Activated naive CD4-positive, alpha-beta T cell treated with anti-CD3 and anti-CD28 coated beads for 36 hours (primary cell): ENCODE results near the gene BEND3. TPM values are rescaled to one million over a fixed set of nuclear protein-coding genes. Genes with fewer than 3 reads are reported as not detected.
A peak's percentile ranks its signal among the peaks of the same experiment; 100 is the strongest.
"Not testable (repeated sequence)": the region's sequence is repeated elsewhere in the genome, so short reads cannot be mapped to it uniquely, and the experiment has no call there.

ENCODE experiments used
- CTCF ChIA-PET: fragments of 350-600 bp; sonication (Branson Sonifier 250); formaldehyde crosslinking; loops from one replicate; lab custom pipeline; 2021; ENCODE audit warnings: antibody characterized with exemption; lab: Charles Lee
- DNase-seq: peaks from one replicate; pipeline ENCODE4 v3.0.0-alpha.2; 2020
- H3K27ac Mint-ChIP-seq: one replicate; pipeline ENCODE4 v1.8.0; 2021; ENCODE audit warnings: mild to moderate bottlenecking, mixed read lengths
- H3K27me3 Mint-ChIP-seq: one replicate; pipeline ENCODE4 v1.8.0; 2021; ENCODE audit warnings: low read depth, mixed read lengths
- H3K36me3 Mint-ChIP-seq: one replicate; pipeline ENCODE4 v1.8.0; 2021; ENCODE audit warnings: low read depth, mixed read lengths
- H3K4me1 Mint-ChIP-seq: one replicate; pipeline ENCODE4 v1.8.0; 2021; ENCODE audit warnings: low read depth, mixed read lengths
- H3K4me3 Mint-ChIP-seq: one replicate; pipeline ENCODE4 v1.8.0; 2021; ENCODE audit warnings: mild to moderate bottlenecking, moderate library complexity, mixed read lengths
- H3K9me3 Mint-ChIP-seq: one replicate; pipeline ENCODE4 v1.8.0; 2021; ENCODE audit warnings: mixed read lengths
- intact Hi-C: fragments of 100-400 bp; cut with micrococcal nuclease; formaldehyde crosslinking; loops from one replicate; pipeline ENCODE4 v1.15.1; 2023
- total RNA-seq, 2 experiments: library from RNA; stranded (reverse); gene quantifications; one replicate each; pipeline ENCODE4 v1.2.3, GENCODE V29; 2021

The BEND3 gene
- 1 to 10 TPM; 2.0 to 2.6 TPM for total RNA-seq

GRCh38 chr6:107114926-107115694, at the start of gene BEND3:
Gene BEND3, minus strand, starts transcription at chr6:107115515. Its CDS starts 16,230 bp downstream, at chr6:107099285.
- Mint-ChIP-seq H3K9me3 (no peaks in the 10 kb centered on the region), H3K27me3 (peaks cover 9% of the 10 kb centered on the region), H3K36me3 (no peaks in the 10 kb centered on the region), H3K4me3 (peak within 1 kb of the TSS; percentile 77), H3K27ac (peak within 1 kb of the TSS; percentile 66), H3K4me1 (peaks cover 16% of the 10 kb centered on the region)
- intact Hi-C loops, result loop anchor here (1.0 to 10.0 kb wide), 5 partner anchors 53 to 1180 kb away; partner anchors contain the start of genes AFG1L, ATG5, MTRES1 and QRSL1
- CTCF ChIA-PET, result interaction anchor here (1.6 kb wide), 1 partner anchor 87 kb away, joined by 8 read pairs; the partner anchor contains the start of gene MTRES1
- peak; percentile 30 for DNase-seq

GRCh38 chr6:107164299-107164698, 49.0 kb upstream of the BEND3 start:
- H3K4me3 Mint-ChIP-seq, H3K36me3 Mint-ChIP-seq, H3K27me3 Mint-ChIP-seq, CTCF ChIA-PET, DNase-seq, H3K9me3 Mint-ChIP-seq, H3K4me1 Mint-ChIP-seq, intact Hi-C loops, H3K27ac Mint-ChIP-seq: not testable (repeated sequence)

GRCh38 chr6:107161521-107161920, 46.2 kb upstream of the BEND3 start:
- no peak for DNase-seq
- CTCF ChIA-PET, result no interaction called here
- Mint-ChIP-seq H3K27me3 (no peaks in the 10 kb centered on the region), H3K4me1 (no peaks in the 10 kb centered on the region), H3K36me3 (no peaks in the 10 kb centered on the region), H3K27ac (no peak overlapping the region), H3K9me3 (no peaks in the 10 kb centered on the region), H3K4me3 (no peak overlapping the region)
- intact Hi-C loops, result no loop called here

- H3K9me3 Mint-ChIP-seq, result no peaks in the 10 kb centered on the region
- CTCF ChIA-PET, result no interaction called here
- H3K4me1 Mint-ChIP-seq, result no peaks in the 10 kb centered on the region
- no peak for DNase-seq
- no peak overlapping the region for H3K27ac Mint-ChIP-seq
- intact Hi-C loops, result no loop called here
- H3K4me3 Mint-ChIP-seq, result no peak overlapping the region
- H3K27me3 Mint-ChIP-seq, result no peaks in the 10 kb centered on the region
- H3K36me3 Mint-ChIP-seq, result no peaks in the 10 kb centered on the region
These were observed 41.3 kb upstream of the BEND3 start for GRCh38 chr6:107156617-107157016.

- H3K36me3 Mint-ChIP-seq, result no peaks in the 10 kb centered on the region
- intact Hi-C loops, result no loop called here
- DNase-seq, result no peak
- H3K4me3 Mint-ChIP-seq, result no peak overlapping the region
- H3K27ac Mint-ChIP-seq, result no peak overlapping the region
- CTCF ChIA-PET, result interaction anchor here (0.7 kb wide), 1 partner anchor 1332 kb away, joined by 5 read pairs; no protein-coding TSS in a partner anchor
- H3K4me1 Mint-ChIP-seq, result no peaks in the 10 kb centered on the region
- no peaks in the 10 kb centered on the region for H3K9me3 Mint-ChIP-seq
- no peaks in the 10 kb centered on the region for H3K27me3 Mint-ChIP-seq
These were observed 39.5 kb upstream of the BEND3 start for GRCh38 chr6:107154801-107155160.

- Mint-ChIP-seq H3K9me3 (no peaks in the 10 kb centered on the region), H3K4me1 (no peaks in the 10 kb centered on the region), H3K27me3 (no peaks in the 10 kb centered on the region), H3K27ac (no peak overlapping the region), H3K36me3 (no peaks in the 10 kb centered on the region), H3K4me3 (no peak overlapping the region)
- intact Hi-C loops, result no loop called here
- CTCF ChIA-PET, result interaction anchor here (0.7 kb wide), 1 partner anchor 1332 kb away, joined by 5 read pairs; no protein-coding TSS in a partner anchor
- DNase-seq, result no peak
These were observed 39.0 kb upstream of the BEND3 start for GRCh38 chr6:107154131-107154800.

- Mint-ChIP-seq H3K27ac (no peak overlapping the region), H3K4me3 (no peak overlapping the region), H3K9me3 (no peaks in the 10 kb centered on the region), H3K36me3 (no peaks in the 10 kb centered on the region), H3K27me3 (no peaks in the 10 kb centered on the region), H3K4me1 (no peaks in the 10 kb centered on the region)
- DNase-seq, result no peak
- CTCF ChIA-PET, result no interaction called here
- intact Hi-C loops, result no loop called here
These were observed 37.5 kb upstream of the BEND3 start for GRCh38 chr6:107152638-107153430.

GRCh38 chr6:107144666-107145065, 29.4 kb upstream of the BEND3 start:
- no peak for DNase-seq
- H3K27ac Mint-ChIP-seq, result no peak overlapping the region
- no peaks in the 10 kb centered on the region for H3K27me3 Mint-ChIP-seq
- CTCF ChIA-PET, result no interaction called here
- no peak overlapping the region for H3K4me3 Mint-ChIP-seq
- intact Hi-C loops, result no loop called here
- no peaks in the 10 kb centered on the region for H3K4me1 Mint-ChIP-seq
- peaks cover 1% of the 10 kb centered on the region for H3K36me3 Mint-ChIP-seq
- H3K9me3 Mint-ChIP-seq, result no peaks in the 10 kb centered on the region

- H3K4me1 Mint-ChIP-seq, result no peaks in the 10 kb centered on the region
- CTCF ChIA-PET, result no interaction called here
- intact Hi-C loops, result no loop called here
- peaks cover 1% of the 10 kb centered on the region for H3K36me3 Mint-ChIP-seq
- H3K9me3 Mint-ChIP-seq, result no peaks in the 10 kb centered on the region
- no peak overlapping the region for H3K27ac Mint-ChIP-seq
- no peaks in the 10 kb centered on the region for H3K27me3 Mint-ChIP-seq
- H3K4me3 Mint-ChIP-seq, result no peak overlapping the region
- DNase-seq, result no peak
These were observed 28.7 kb upstream of the BEND3 start for GRCh38 chr6:107144014-107144413.

GRCh38 chr6:107140581-107140980, 25.3 kb upstream of the BEND3 start:
- Mint-ChIP-seq H3K4me1 (no peaks in the 10 kb centered on the region), H3K27me3 (no peaks in the 10 kb centered on the region), H3K9me3 (no peaks in the 10 kb centered on the region), H3K27ac (no peak overlapping the region), H3K4me3 (no peak overlapping the region), H3K36me3 (no peaks in the 10 kb centered on the region)
- intact Hi-C loops, result no loop called here
- CTCF ChIA-PET, result no interaction called here
- DNase-seq, result no peak

GRCh38 chr6:107136324-107136723, 21.0 kb upstream of the BEND3 start:
- H3K36me3 Mint-ChIP-seq, H3K27me3 Mint-ChIP-seq, H3K4me1 Mint-ChIP-seq, intact Hi-C loops, CTCF ChIA-PET, H3K4me3 Mint-ChIP-seq, DNase-seq, H3K27ac Mint-ChIP-seq, H3K9me3 Mint-ChIP-seq: not testable (repeated sequence)

- H3K4me3 Mint-ChIP-seq, H3K9me3 Mint-ChIP-seq, H3K4me1 Mint-ChIP-seq, H3K27me3 Mint-ChIP-seq, intact Hi-C loops, H3K36me3 Mint-ChIP-seq, DNase-seq, H3K27ac Mint-ChIP-seq: not testable (repeated sequence)
- CTCF ChIA-PET, result interaction anchor here (0.7 kb wide), 1 partner anchor 716 kb away, joined by 3 read pairs; no protein-coding TSS in a partner anchor
These were observed 19.8 kb upstream of the BEND3 start for GRCh38 chr6:107135048-107135680.
